CMK (cell line): ENCODE results near the gene HNRNPM.
A peak's percentile ranks its signal among the peaks of the same experiment; 100 is the strongest.

Experiments
- DNase-seq: peaks from one replicate; pipeline ENCODE4 v3.0.0-alpha.2; 2010; ENCODE audit warnings: low read depth

Gene HNRNPM

GRCh38 chr19:8487137-8487851, 42.5 kb downstream of the HNRNPM start:
- no peak for DNase-seq

DNA sequence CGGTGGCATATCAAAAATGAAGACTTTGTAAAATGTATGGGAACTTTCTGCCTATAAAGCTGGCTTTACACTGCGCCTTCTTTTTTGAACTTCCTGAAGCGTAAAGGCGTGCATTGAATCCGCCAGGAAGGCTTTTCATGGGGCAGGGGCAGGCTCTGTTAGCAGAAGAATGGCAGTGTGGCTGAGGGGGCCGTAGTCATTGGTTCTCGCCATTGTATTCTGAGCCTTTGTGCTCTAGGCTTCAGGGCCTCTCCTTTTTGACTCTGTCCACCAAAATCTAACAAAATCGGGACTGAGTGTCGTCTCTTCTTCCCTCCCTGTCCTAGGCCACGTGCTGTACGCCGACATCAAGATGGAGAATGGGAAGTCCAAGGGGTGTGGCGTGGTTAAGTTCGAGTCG, 43.6 kb downstream of the HNRNPM start:
- DNase-seq = no peak

DNA sequence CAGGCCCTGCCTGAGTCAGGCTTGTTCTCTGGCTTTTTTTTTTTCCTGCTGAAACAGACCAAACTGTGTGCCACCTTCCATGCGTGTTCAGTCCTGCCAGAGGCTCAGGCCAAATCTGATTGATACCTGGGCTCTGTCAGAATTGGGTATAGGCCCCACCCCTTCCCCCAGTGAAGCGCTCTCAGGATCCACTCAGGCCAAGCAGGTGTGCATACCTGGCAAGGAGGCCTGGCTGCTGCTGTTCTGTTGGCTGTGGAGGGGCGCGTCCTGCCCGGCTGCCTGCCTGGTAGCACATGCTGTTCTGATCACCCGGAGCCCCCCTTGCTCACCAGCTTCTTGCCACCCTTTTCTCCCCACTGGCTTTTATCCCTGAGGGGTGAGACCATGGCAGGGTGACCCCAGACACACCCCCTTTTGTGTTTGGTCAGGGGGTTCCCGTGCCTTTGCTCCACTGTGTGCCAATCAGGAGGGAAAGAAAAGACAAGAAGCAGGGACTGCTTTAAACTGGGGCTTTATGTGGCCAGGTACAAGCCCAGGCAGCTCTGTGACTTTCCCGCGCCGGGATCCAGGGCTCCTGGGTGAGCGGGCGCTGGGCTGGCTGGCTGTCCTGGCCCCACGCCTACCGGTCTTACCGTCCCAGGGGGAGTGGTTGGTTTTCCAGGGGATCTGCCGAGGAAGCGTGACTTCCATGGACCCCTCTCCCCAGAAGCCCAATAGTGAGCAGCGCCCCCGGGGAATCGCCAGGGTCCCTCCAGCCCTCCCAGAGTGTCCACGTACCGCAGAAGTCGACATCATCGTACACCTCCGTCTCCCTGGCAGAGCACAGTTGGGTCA, 45.0 kb downstream of the HNRNPM start:
- no peak for DNase-seq

DNA sequence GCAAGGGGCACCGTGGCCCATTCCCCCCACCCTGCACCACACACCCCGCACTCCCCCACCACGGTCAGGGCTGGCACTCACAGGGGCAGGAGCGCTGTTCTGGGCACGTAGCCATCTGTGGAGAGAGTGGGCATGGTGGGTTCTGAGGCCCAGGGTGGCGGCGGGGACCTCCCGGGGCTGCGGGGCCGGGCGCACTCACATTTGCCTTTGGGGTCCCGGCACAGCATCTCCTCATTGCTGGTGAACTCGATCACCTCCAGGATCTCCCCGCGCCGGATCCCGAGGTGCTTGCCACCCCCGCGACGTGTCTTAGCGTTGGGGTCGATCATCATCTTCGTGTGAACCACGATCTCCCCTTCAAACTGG, 45.6 kb downstream of the HNRNPM start:
- no peak for DNase-seq

DNA sequence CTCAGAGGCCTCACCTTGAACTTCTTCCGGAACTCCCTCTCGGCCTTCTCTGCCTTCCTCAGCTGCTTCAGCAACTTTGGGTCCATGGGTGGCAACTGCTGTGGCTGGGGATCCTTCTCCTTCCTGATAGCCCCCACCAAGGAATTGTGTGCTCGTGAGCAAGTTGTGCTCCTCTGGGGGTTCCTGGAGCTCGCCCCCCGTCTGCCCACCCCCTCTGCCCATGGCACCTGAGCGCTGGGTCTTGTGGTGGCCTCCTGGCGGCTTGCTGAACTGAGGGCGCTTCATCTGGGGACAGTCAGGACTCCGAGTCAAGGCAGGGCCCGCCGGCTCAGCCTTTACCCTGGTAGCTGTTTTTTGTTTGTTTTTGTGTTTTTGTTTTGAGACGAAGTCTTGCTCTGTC, 46.1 kb downstream of the HNRNPM start:
- no peak for DNase-seq

DNA sequence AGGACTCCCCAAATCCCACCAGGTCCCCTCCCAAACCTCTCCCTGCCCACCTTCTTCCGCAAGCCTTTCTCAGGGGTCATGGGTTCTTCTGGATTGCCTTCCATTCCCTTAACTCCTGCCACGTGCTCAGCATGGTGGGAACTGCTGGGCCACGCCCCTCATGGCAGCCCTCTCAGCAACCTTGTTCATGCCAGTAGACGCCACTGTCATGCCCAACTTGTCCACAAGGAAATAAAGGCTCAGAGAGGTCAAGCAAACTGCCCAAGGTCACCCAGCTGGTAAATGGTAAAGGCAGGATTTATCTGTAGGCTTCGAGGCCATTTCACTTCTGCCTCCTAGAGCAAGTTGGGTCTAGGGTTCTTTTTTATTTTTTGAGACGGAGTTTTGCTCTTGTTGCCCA, 46.8 kb downstream of the HNRNPM start:
- DNase-seq = no peak

GRCh38 chr19:8494158-8494557, 49.4 kb downstream of the HNRNPM start:
- DNase-seq = peak; percentile 74

DNA sequence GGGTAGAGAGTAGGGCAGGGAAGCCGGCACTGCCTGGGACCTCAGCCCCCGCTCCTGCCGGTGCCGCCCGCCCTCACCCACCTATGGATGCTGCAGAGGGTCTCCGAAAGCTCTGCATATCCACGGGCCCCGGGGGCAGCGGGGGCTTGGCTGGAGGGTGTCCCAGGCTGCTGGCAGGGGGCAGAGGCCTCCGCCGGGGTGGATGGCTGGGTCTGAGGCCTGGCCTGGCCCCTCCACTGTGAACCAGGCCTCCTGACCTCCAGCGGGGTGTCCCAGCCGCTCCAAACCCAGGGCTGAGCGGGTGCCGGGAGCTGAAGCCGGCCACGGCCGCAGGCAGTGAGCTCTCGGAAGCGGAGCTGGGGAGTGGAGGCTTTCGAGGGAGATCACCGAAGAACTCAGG, 53.5 kb downstream of the HNRNPM start:
- no peak for DNase-seq

DNA sequence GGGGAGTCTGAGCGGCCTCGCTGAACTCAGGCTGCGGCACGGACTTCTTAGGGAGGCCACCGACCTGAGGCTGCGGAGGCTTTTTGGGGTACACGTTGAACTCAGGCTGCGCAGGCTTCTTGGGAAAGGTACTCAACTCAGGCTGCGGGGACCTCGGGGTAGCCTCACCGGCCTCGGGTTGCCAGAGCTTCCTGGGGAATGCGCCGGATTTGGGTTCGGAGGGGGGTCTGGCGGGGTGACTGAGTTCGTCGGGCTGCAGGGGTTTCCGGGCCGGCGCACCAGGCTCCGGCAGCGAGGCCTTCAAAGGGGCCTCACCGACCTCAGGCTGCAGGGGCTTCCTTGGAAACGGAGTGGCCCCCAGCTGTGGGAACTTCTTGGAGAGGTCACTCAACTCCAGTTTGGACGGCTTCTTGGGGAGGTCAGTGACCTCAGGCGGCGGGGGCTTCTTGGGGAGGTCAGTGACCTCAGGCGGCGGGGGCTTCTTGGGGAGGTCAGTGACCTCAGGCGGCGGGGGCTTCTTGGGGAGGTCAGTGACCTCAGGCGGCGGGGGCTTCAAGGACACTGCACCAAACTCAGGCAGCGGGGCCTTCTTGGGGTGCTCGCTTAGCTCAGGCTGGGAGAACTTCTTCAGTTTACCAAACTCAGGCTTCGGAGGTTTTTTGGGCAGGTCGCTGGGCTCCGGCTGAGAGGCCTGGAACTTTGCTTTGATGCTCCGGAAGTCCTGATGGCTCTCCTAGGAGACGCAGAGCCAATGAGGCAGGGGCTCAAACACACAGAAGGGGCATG, 54.5 kb downstream of the HNRNPM start:
- no peak for DNase-seq

DNA sequence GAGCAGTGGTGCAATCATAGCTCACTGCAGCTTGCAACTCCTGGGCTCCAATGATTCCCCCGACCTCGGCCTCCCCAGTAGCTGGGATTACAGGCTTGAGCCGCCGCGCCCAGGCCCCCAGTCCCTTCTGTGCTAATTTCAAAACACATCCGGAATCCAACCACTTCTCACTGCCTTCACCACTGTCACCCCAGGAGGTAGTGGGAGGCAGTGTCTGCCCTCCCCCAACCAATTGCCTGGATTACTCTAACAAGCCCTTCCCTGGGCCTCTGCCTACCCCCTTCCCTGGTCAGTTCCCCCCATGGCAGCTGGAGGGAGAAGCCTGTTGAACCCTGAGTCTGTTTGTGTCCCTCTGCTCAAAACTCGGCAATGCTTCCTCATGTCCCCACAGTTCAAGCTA, 55.4 kb downstream of the HNRNPM start:
- DNase-seq = no peak

DNA sequence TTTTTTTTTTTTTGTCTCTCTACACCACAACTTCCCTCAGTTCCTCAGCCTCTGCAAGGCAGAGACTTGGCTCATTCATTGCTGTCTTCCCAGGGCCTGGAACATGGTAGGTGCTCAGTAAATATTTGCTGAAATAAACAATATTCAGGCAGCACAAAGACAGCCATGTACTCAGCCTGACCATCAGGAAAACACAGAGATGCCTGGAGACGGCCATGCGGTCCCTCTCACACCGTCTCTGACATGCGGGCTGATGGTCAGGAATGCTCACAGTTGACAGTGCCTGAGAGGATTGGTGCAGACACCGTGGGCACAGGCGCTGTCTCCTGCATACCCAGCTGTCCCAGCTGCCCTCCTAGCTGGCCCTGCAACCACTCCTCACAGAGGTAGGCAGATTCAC, 56.7 kb downstream of the HNRNPM start:
- no peak for DNase-seq

DNA sequence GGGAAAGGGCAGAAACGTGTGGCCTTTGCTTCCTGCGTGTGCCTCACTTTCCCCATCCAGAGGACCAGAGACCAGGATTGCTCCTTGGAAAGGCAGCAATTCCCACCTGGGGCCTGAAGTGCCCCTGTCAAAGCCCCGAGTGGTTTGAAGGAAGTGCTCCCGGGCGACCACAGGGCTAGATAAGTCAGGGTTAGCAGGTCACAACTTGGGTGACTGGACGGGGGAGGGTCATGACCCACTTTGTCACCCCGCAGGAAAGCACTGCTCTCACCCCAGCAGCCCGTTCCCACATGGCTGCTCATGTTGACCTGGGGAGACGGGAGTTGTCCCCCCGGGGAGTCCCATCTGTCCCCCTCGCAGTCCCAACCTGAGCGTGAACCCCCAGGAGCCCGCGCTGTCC, 57.2 kb downstream of the HNRNPM start:
- DNase-seq = no peak

- DNase-seq = no peak
These were observed 58.7 kb downstream of the HNRNPM start for GRCh38 chr19:8503510-8503909.

DNA sequence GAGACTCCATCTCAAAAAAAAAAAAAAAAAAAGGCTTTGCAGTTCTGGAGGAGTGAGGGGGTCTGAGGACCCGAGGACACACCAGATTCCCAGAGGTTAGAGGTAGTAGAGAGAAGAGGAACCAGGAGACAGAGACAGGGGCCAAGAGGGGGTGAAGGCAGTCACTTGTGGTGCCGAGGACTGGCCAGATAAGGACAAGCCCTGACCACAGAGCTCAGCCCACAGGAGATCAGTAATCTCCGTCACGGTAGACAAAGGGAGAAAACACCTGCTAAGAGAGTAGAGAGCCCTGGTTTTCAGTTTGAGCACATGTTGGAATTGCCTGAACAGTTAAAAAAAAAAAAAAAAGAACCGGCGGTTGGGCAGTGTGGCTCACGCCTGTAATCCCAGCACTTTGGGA, 59.4 kb downstream of the HNRNPM start:
- DNase-seq = peak; percentile 78

GRCh38 chr19:8504919-8505318, 60.1 kb downstream of the HNRNPM start:
- no peak for DNase-seq

DNA sequence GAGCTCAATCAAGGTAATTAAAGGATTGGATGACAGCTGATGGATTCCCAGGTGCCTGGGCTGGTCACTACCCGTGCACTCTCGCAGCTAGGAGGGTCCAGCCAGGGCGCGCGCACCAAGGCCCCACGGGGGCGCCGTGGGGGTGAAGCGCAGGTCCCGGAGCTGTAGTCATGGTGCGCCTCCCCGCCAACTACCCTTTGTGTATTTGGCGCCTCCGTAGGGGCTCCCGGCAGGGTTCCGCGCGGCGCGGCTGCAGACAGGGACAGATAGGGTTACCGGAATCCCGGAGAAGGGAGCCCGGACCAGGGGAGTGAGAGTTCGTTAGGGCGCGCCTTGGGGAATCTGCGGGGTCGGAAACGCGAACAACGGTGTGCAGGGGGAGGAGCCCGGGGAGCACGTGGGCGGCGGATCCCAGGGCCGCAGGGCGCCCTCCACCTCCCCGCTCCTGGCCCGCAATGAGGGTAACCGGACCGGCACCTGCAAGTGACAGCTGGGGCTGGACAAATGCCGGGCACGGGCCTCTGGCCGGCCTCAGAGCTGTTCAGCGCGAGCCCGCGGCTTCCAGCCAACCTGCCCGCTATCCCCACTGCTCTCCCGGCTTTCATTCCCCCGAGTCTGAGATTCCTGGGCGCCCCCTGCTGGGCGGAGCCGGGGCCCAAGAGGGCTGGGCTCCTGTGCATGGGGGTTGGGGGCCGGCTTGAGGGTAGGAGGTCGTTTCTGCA, 61.1 kb downstream of the HNRNPM start:
- DNase-seq = no peak

GRCh38 chr19:8506402-8506957, 61.7 kb downstream of the HNRNPM start:
- DNase-seq = no peak

DNA sequence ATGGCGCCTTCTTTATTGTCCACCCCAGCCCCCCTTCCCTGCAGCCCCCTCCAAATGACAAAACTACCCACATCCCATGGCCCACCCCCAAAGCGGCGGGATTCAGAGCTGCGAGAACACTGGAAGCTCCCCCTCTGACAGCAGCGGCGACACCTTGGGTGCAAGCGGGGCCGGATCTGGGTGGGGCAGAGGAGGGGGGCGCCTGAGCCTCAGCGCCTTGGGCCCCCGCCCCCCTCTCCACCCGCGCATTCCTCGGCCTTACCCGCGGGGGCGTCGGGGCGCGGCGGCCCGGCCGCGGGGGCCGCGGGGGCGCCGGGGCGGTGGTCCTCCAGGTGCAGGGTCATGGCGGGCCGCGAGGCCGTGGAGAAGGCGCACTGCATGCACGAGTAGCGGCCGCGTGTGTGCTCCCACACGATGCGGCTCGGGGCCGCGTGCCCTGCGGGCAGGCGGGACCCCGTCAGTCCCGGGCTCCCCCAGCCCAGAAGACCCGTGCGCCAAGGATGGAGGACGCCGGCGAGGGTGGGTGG, 65.9 kb downstream of the HNRNPM start:
- no peak for DNase-seq

DNA sequence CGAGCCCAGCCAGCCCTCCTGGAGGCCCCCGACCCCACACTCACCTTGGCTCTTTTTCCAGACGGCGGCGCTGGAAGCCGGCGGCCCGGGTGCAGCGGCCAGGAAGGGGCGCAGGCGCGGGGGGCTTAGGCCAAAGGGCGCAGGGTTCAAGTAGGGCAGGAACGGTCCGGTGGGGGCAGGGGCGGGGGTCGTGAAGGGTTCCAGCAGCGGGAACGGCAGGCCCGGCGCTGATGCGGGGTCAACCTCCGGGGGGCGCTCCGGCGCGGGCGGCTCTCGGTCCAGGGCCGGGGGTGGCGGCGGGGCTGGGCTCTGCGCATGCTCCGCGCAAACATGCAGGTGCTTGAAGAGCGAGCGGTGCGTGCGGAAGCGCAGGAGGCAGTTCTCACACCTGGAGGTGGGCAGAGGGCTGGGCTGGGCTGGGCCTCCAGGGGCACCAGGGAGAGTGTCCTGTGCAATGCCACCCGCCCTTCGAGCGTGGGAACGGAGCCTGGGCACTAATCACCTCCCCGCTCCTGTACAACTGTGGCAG, 66.9 kb downstream of the HNRNPM start:
- no peak for DNase-seq

DNA sequence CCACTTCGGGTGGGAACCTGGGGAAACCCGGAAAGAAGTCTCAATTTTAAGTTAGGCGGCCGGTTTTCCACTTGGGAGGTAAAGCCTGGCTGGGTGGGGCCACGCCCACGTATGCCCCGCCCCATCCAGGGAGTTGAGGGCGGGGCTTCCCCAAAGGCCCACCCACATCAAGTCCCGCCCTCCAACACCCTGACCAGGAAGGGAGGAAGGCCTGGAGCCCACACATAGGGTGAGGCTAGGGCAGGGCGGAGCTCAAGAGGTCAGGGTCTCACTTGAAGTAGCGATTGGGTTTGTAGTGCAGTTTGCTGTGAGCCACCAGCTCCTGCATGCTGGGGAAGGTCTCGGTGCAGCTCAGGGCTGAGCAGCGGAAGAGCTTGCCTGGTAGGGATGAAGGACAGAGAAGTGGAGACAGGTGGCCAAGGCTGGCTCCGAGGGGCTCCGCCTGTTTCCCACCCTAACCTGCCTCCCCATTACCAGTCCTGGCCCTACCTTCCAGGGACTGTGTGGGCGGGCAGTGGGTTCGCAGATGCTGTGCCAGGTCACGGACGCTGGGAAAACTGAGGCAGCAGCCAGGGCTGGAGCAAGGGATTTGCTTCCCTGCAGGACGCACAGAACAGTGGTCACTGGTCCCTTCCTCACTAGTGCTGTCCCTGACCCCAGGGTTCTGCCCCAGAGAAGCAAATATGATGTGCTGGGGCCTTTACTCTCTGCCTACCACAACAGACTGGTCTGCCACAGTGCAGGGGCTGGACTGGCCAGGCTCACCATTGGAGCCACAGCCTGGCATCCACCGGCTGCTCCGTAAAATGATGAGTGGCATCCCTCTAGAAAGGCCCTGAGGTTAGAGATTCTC, 67.6 kb downstream of the HNRNPM start:
- DNase-seq = peak; percentile 80
